ENCODE measurements around the gene TIMM50. TPM values are rescaled to one million over a fixed set of nuclear protein-coding genes. Genes with fewer than 3 reads are reported as not detected.
"Not testable (repeated sequence)": the region's sequence is repeated elsewhere in the genome, so short reads cannot be mapped to it uniquely, and the experiment has no call there.

TIMM50 gene
- polyA plus RNA-seq, 1 donor: 62.7 TPM

GRCh38 chr19:39444598-39445195, 35.9 kb upstream of the TIMM50 start:
- H3K27ac ChIP-seq (ENCODE audit: low read length): peak overlapping the region; percentile 93
- peaks cover 3% of the 10 kb centered on the region for H3K4me1 ChIP-seq (ENCODE audit: control insufficient read depth, insufficient read depth, low read length)
- no peaks in the 10 kb centered on the region for H3K9me3 ChIP-seq (ENCODE audit: control insufficient read depth, low read depth, low read length)
- peaks cover 13% of the 10 kb centered on the region for H3K36me3 ChIP-seq (ENCODE audit: control insufficient read depth, insufficient read depth, low read length)
- peak in 1 of 2 donors; percentile 44 for DNase-seq
- H3K27me3 ChIP-seq (ENCODE audit: control insufficient read depth, insufficient read depth, low read length): no peaks in the 10 kb centered on the region
- WGBS (ENCODE audit: insufficient coverage, low lambda C conversion rate): no CpG with 5 or more reads among the region's 17 CpGs
- H3K4me3 ChIP-seq (ENCODE audit: low read length): peak overlapping the region; percentile 89

DNA sequence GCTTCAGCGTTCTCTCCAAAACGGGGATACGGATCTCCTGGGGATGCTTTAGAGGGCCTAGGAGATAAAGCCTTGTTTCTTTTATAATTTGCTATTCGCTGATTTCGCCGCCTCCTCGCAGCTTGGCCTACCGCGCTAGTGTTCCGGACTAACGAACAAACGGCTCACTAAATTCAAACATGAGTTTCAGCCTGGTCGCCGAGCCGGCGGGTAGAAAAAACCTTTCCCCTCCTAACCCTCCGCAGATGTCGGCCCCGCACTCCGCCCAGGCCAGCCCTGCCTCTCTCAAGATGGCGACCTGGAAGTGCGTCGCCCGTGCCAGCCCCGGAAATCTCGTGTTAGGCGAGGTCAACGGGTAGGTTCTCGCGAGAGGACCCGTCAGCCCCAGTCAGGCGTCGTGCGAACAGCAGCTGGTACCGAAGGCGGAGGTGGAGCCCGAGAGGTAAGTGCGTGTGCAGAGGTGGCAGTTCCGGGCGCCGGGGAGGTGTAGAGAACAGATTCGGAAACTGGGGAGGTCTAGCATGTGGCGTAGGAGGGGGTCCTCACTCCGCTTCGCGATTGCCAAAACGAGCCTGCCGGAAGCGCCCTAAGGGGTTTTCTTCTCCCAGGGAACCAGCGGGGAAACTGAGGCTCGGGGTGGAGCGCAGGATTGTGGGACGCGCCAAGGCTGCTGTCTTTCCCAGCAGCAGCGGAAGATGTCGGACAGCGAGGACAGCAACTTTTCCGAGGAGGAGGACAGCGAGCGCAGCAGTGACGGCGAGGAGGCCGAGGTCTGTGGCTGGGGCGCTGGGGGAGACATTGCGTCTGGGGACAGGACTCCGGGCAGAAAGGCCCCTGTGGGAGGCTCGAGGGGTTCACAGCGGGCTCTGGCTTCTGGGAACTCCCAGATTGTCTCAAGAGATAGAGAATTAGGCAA, 35.2 kb upstream of the TIMM50 start, which contains the start of gene SUPT5H:
Gene SUPT5H (plus strand): TSS at position 387 of the 916 bp plus-strand sequence. CDS start 309 bp downstream, at position 696.
- peak within 1 kb of the TSS; percentile 93 for H3K27ac ChIP-seq (ENCODE audit: low read length)
- no peaks in the 10 kb centered on the region for H3K27me3 ChIP-seq (ENCODE audit: control insufficient read depth, insufficient read depth, low read length)
- H3K9me3 ChIP-seq (ENCODE audit: control insufficient read depth, low read depth, low read length): no peaks in the 10 kb centered on the region
- no CpG with 5 or more reads among the region's 68 CpGs for WGBS (ENCODE audit: insufficient coverage, low lambda C conversion rate)
- peaks cover 3% of the 10 kb centered on the region for H3K4me1 ChIP-seq (ENCODE audit: control insufficient read depth, insufficient read depth, low read length)
- peak within 1 kb of the TSS; percentile 89 for H3K4me3 ChIP-seq (ENCODE audit: low read length)
- H3K36me3 ChIP-seq (ENCODE audit: control insufficient read depth, insufficient read depth, low read length): peaks cover 15% of the 10 kb centered on the region
- peak; percentile 98 for DNase-seq

DNA sequence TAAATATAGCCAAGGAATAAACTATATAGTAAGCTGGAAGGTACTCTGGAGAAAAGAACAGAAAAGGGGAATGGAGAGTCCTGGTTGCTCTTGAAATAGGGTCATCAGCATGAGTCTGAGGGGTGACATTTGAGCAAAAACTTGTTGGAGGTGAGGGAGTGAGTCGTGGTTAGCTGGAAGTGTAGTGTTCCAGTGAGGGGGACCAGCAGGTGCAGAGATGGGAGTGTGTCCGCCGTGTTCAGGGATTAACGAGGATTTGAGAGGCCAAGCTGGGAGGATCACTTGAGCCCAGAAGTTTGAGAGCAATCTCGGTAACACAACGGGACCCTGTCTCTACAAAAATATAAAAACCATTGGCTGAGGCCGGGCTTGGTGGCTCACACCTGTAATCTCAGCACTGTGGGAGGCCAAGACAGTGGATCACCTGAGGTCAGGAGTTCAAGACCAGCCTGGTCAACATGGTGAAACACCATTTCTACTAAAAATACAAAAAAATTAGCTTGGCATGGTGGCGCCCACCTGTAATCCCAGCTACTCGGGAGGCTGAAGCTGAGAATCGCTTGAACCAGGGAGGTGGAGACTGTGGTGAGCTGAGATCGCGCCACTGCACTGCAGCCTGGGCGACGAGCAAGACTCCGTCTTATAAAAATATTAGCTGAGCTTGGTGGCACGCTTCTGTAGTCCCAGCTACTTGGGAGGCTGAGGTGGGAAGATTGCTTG, 34.1 kb upstream of the TIMM50 start:
- no peaks in the 10 kb centered on the region for H3K9me3 ChIP-seq (ENCODE audit: control insufficient read depth, low read depth, low read length)
- no CpG with 5 or more reads among the region's 16 CpGs for WGBS (ENCODE audit: insufficient coverage, low lambda C conversion rate)
- H3K36me3 ChIP-seq (ENCODE audit: control insufficient read depth, insufficient read depth, low read length): peaks cover 17% of the 10 kb centered on the region
- H3K4me3 ChIP-seq (ENCODE audit: low read length): peak overlapping the region; percentile 89
- peaks cover 3% of the 10 kb centered on the region for H3K4me1 ChIP-seq (ENCODE audit: control insufficient read depth, insufficient read depth, low read length)
- DNase-seq: no peak
- no peak overlapping the region for H3K27ac ChIP-seq (ENCODE audit: low read length)
- H3K27me3 ChIP-seq (ENCODE audit: control insufficient read depth, insufficient read depth, low read length): no peaks in the 10 kb centered on the region

GRCh38 chr19:39448271-39448670, 32.4 kb upstream of the TIMM50 start:
- H3K27me3 ChIP-seq (ENCODE audit: control insufficient read depth, insufficient read depth, low read length): no peaks in the 10 kb centered on the region
- H3K36me3 ChIP-seq (ENCODE audit: control insufficient read depth, insufficient read depth, low read length): peaks cover 25% of the 10 kb centered on the region
- H3K4me1 ChIP-seq (ENCODE audit: control insufficient read depth, insufficient read depth, low read length): peaks cover 3% of the 10 kb centered on the region
- no peak for DNase-seq
- WGBS (ENCODE audit: insufficient coverage, low lambda C conversion rate): no CpG with 5 or more reads among the region's 3 CpGs
- no peak overlapping the region for H3K4me3 ChIP-seq (ENCODE audit: low read length)
- H3K27ac ChIP-seq (ENCODE audit: low read length): no peak overlapping the region
- H3K9me3 ChIP-seq (ENCODE audit: control insufficient read depth, low read depth, low read length): no peaks in the 10 kb centered on the region

DNA sequence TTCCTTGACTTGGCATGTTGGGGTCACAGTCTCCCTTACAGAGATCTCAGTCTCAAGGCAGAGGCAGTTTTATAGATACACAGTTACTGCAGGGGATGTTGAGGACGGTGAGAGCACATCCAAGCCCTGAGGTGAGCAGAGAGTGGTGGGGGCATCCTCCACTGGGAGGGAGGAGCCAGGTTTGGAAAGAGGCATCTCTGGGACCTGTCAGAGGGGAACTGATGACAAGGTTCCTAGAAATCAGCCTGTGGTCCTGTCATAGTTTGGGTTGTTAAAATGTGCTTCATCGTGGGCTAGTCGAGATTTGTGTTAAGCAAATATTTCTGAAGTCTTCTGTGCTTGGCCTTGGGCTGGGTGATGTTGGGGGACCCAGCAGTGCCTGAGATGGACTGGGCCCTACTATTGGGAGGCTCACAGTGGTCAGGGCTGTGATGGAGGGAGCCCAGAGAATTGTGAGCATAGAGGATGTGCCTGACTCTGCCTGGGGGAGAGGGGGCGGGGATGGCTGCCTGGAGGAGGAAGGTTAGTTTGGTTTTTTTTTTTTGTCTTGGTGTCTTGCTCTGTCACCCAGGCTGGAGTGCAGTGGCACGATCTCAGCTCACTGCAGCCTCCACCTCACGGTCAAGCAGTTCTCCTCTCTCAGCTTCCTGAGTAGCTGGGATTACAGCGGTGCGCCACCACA, 31.4 kb upstream of the TIMM50 start:
- H3K9me3 ChIP-seq (ENCODE audit: control insufficient read depth, low read depth, low read length): no peaks in the 10 kb centered on the region
- H3K4me3 ChIP-seq (ENCODE audit: low read length): no peak overlapping the region
- H3K27ac ChIP-seq (ENCODE audit: low read length): no peak overlapping the region
- no peak for DNase-seq
- peaks cover 31% of the 10 kb centered on the region for H3K36me3 ChIP-seq (ENCODE audit: control insufficient read depth, insufficient read depth, low read length)
- WGBS (ENCODE audit: insufficient coverage, low lambda C conversion rate): no CpG with 5 or more reads among the region's 8 CpGs
- peaks cover 3% of the 10 kb centered on the region for H3K4me1 ChIP-seq (ENCODE audit: control insufficient read depth, insufficient read depth, low read length)
- H3K27me3 ChIP-seq (ENCODE audit: control insufficient read depth, insufficient read depth, low read length): no peaks in the 10 kb centered on the region

GRCh38 chr19:39451257-39451656, 29.4 kb upstream of the TIMM50 start:
- peaks cover 37% of the 10 kb centered on the region for H3K36me3 ChIP-seq (ENCODE audit: control insufficient read depth, insufficient read depth, low read length)
- not testable (repeated sequence) for H3K27me3 ChIP-seq (ENCODE audit: control insufficient read depth, insufficient read depth, low read length); H3K9me3 ChIP-seq (ENCODE audit: control insufficient read depth, low read depth, low read length); DNase-seq; H3K27ac ChIP-seq (ENCODE audit: low read length); H3K4me3 ChIP-seq (ENCODE audit: low read length); H3K4me1 ChIP-seq (ENCODE audit: control insufficient read depth, insufficient read depth, low read length)
- WGBS (ENCODE audit: insufficient coverage, low lambda C conversion rate): no CpG with 5 or more reads among the region's 8 CpGs

DNA sequence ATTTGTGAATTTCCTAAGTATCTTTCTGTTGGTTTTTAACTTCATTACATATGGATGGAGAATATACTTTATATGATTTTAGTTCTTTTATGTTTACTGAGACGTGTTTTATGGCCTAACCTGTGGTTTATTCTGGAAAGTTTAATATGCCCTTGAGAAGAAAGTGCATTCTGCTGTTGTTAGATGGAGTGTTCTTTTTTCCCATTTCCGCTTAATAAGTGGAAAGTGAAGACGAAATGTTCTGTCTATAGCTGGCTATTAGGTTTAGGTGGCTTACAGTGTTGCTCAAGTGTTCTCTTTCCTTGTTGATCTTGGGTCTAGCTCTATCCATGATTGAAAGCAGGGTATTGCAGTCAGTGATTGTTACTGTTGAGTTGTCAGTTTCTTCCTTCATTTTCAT, 17.2 kb upstream of the TIMM50 start:
- Histone ChIP-seq H3K4me3 (ENCODE audit: low read length) (no peak overlapping the region), H3K9me3 (ENCODE audit: control insufficient read depth, low read depth, low read length) (no peaks in the 10 kb centered on the region), H3K27ac (ENCODE audit: low read length) (no peak overlapping the region), H3K4me1 (ENCODE audit: control insufficient read depth, insufficient read depth, low read length) (no peaks in the 10 kb centered on the region), H3K27me3 (ENCODE audit: control insufficient read depth, insufficient read depth, low read length) (no peaks in the 10 kb centered on the region), H3K36me3 (ENCODE audit: control insufficient read depth, insufficient read depth, low read length) (peaks cover 78% of the 10 kb centered on the region)
- no CpG with 5 or more reads among the region's 3 CpGs for WGBS (ENCODE audit: insufficient coverage, low lambda C conversion rate)
- DNase-seq: no peak

GRCh38 chr19:39465956-39466747, 14.5 kb upstream of the TIMM50 start:
- Histone ChIP-seq H3K27ac (ENCODE audit: low read length) (no peak overlapping the region), H3K36me3 (ENCODE audit: control insufficient read depth, insufficient read depth, low read length) (peaks cover 78% of the 10 kb centered on the region), H3K27me3 (ENCODE audit: control insufficient read depth, insufficient read depth, low read length) (no peaks in the 10 kb centered on the region), H3K4me3 (ENCODE audit: low read length) (no peak overlapping the region), H3K4me1 (ENCODE audit: control insufficient read depth, insufficient read depth, low read length) (no peaks in the 10 kb centered on the region), H3K9me3 (ENCODE audit: control insufficient read depth, low read depth, low read length) (no peaks in the 10 kb centered on the region)
- no peak for DNase-seq
- 90% methylated on average over 2 of the region's 18 CpGs for WGBS (ENCODE audit: insufficient coverage, low lambda C conversion rate)

- DNase-seq: no peak
- WGBS (ENCODE audit: insufficient coverage, low lambda C conversion rate): no CpG with 5 or more reads among the region's 7 CpGs
- Histone ChIP-seq H3K27me3 (ENCODE audit: control insufficient read depth, insufficient read depth, low read length) (no peaks in the 10 kb centered on the region), H3K4me1 (ENCODE audit: control insufficient read depth, insufficient read depth, low read length) (no peaks in the 10 kb centered on the region), H3K36me3 (ENCODE audit: control insufficient read depth, insufficient read depth, low read length) (peaks cover 92% of the 10 kb centered on the region), H3K9me3 (ENCODE audit: control insufficient read depth, low read depth, low read length) (no peaks in the 10 kb centered on the region), H3K27ac (ENCODE audit: low read length) (no peak overlapping the region), H3K4me3 (ENCODE audit: low read length) (no peak overlapping the region)
Measured at GRCh38 chr19:39467941-39468340, 12.7 kb upstream of the TIMM50 start.

All from large intestine (tissue), 3 donors.